GM12875 (cell line): Measurements from ENCODE around the gene TET2.
"Not testable (repeated sequence)": the region's sequence is repeated elsewhere in the genome, so short reads cannot be mapped to it uniquely, and the experiment has no call there.

Experiments used
- H3K4me3 ChIP-seq: one replicate; pipeline ENCODE4 v1.5.1; 2011; ENCODE audit warnings: low read depth, low read length, control low read depth
- CTCF ChIP-seq: IDR thresholded peaks from 2 replicates; pipeline ENCODE4 v1.5.1; 2011; ENCODE audit warnings: low read depth, mild to moderate bottlenecking, control low read depth, inconsistent platforms, low read length, moderate library complexity, borderline replicate concordance; ENCODE audit not compliant: insufficient read depth

The TET2 gene

DNA sequence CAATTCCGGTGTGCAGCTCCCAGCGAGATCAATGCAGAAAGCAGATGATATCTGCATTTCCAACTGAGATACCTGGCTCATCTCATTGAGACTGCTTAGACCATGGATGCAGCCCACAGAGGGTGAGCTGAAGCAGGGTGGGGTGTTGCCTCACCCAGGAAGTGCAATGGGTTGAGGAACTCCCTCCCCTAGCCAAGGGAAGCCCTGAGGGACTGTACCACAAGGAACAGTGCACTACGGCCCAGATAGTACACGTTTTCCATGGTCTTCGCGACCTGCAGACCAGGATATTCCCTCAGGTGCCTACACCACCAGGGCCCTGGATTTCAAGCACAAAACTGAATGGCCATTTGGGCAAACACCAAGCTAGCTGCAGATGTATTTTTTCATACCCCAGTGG, 150.0 kb downstream of the TET2 start:
- TF ChIP-seq CTCF, result no peak
- no peak overlapping the region for H3K4me3 ChIP-seq

GRCh38 chr4:105299027-105299426, 152.4 kb downstream of the TET2 start:
- not testable (repeated sequence) for H3K4me3 ChIP-seq

GRCh38 chr4:105304085-105304484, 157.4 kb downstream of the TET2 start:
- no peak for TF ChIP-seq CTCF
- no peak overlapping the region for H3K4me3 ChIP-seq

GRCh38 chr4:105305019-105305836, 158.6 kb downstream of the TET2 start:
- no peak for TF ChIP-seq CTCF
- H3K4me3 ChIP-seq, result no peak overlapping the region

- peak overlapping the region; percentile 16 for H3K4me3 ChIP-seq
- TF ChIP-seq CTCF, result no peak
Observed at GRCh38 chr4:105306158-105306781, 159.6 kb downstream of the TET2 start.

DNA sequence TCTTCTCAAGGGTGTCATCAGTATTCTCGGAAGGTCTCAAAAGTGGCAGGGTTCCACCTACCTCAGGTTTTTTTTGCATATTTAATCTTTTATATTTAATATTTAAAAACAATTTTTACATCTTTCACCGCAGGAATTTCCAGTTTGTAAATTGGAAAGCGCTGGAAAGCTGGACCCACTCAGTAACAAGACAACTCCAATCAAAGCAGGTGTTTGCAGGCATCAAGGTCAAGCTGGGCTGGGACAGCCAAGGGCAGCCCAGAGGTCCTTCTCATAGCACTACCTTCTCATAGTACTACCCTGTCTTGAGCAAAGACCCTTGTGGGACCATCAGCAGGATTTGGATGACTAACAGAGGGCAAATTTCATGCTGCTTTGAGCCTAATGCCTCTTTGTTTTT, 160.1 kb downstream of the TET2 start:
- no peak for TF ChIP-seq CTCF

DNA sequence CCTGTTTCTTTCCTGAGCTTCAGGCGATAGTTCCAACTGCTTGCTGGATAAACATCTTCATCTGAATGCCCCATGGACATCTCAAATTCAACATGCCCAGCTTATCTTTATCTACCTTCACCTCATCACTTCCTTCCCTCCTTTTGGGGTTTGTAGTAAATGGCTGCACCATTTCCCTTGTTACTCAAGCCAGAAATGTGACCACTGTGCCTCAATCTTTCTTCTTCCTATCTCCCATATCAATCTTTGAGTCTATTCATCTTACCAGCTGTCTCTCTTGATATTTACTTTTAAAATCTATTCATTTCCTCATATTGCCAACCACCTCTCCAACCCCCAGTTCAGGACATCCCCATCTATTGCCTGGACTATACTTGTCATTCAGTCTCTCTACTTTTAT, 171.8 kb downstream of the TET2 start:
- H3K4me3 ChIP-seq, result no peak overlapping the region
- no peak for TF ChIP-seq CTCF

More for the DNA sequence above, 160.1 kb downstream of the TET2 start:
- peak overlapping the region; percentile 16 for H3K4me3 ChIP-seq
